PC-9 (cell line): Measurements from ENCODE around the gene RUNX2. TPM values are rescaled to one million over a fixed set of nuclear protein-coding genes. Genes with fewer than 3 reads are reported as not detected.

ENCODE experiments used
- BruUV-seq: library from RNA; stranded (reverse); fragments of 400-500 nt; replicated peaks from 2 replicates; lab custom pipeline; 2021; lab: Mats Ljungman, UMichigan
- CTCF ChIA-PET: fragments of 300-600 bp; sonication (Branson Sonifier 250); formaldehyde crosslinking; loops from one replicate; lab custom pipeline; 2022; ENCODE audit warnings: antibody characterized with exemption; lab: Charles Lee
- POLR2A ChIA-PET: fragments of 300-600 bp; sonication (Branson Sonifier 250); formaldehyde crosslinking; loops from one replicate; lab custom pipeline; 2022; ENCODE audit warnings: antibody characterized with exemption; ENCODE audit not compliant: unreplicated experiment; lab: Charles Lee
- DNase-seq, 2 experiments: peaks; one replicate each; pipeline versions ENCODE4 v3.0.0 to v3.0.0-alpha.2; 2015 to 2022; ENCODE audit warnings: mixed read lengths in 1 of 2
- H2AFZ ChIP-seq: fragments of 200-600 bp; sonication (generic); 2 replicates; pipeline ENCODE4 v1.8.1; 2017; ENCODE audit warnings: antibody characterized with exemption
- H3F3A ChIP-seq: fragments of 200-600 bp; sonication (generic); 2 replicates; pipeline ENCODE4 v1.8.1; 2017; ENCODE audit warnings: antibody characterized with exemption, mild to moderate bottlenecking, low read depth; ENCODE audit not compliant: insufficient read depth
- H3K27ac ChIP-seq: fragments of 200-600 bp; sonication (generic); 2 replicates; pipeline ENCODE4 v1.6.1; 2016; ENCODE audit warnings: mixed run types
- H3K27me3 ChIP-seq: fragments of 200-600 bp; sonication (generic); 2 replicates; pipeline ENCODE4 v1.6.1; 2016; ENCODE audit warnings: low read depth, mixed run types; ENCODE audit not compliant: insufficient read depth
- H3K36me3 ChIP-seq: fragments of 200-600 bp; sonication (generic); 2 replicates; pipeline ENCODE4 v1.6.1; 2016; ENCODE audit warnings: low read depth, mixed run types
- H3K4me1 ChIP-seq: fragments of 200-600 bp; sonication (generic); replicated peaks from 2 replicates; pipeline ENCODE4 v1.6.1; 2016; ENCODE audit warnings: mixed run types; ENCODE audit not compliant: insufficient read depth
- H3K4me2 ChIP-seq: fragments of 200-600 bp; sonication (generic); 2 replicates; pipeline ENCODE4 v1.6.1; 2017; ENCODE audit warnings: mixed run types
- H3K4me3 ChIP-seq: fragments of 200-600 bp; sonication (generic); 2 replicates; pipeline ENCODE4 v1.6.1; 2016; ENCODE audit warnings: mixed run types
- H3K79me2 ChIP-seq: fragments of 200-600 bp; sonication (generic); 2 replicates; pipeline ENCODE4 v1.6.1; 2017; ENCODE audit warnings: low read depth, mixed run types
- H3K9me2 ChIP-seq: fragments of 200-600 bp; sonication (generic); 2 replicates; pipeline ENCODE4 v1.8.1; 2017; ENCODE audit warnings: mild to moderate bottlenecking; ENCODE audit not compliant: insufficient read depth
- H3K9me3 ChIP-seq: fragments of 200-600 bp; sonication (generic); 2 replicates; pipeline ENCODE4 v1.8.1; 2016; ENCODE audit warnings: low read depth; ENCODE audit not compliant: insufficient read depth
- H4K20me1 ChIP-seq: fragments of 200-600 bp; sonication (generic); 2 replicates; pipeline ENCODE4 v1.8.1; 2017; ENCODE audit not compliant: insufficient read depth
- EZH2 ChIP-seq: fragments of 200-600 bp; sonication (generic); IDR thresholded peaks from 2 replicates; pipeline ENCODE4 v1.8.0; 2017; ENCODE audit warnings: antibody characterized with exemption, low read depth
- intact Hi-C: fragments of 100-400 bp; cut with micrococcal nuclease; formaldehyde crosslinking; loops from one replicate; pipeline ENCODE4 v1.10.0; 2022; ENCODE audit not compliant: unreplicated experiment
- total RNA-seq: library from RNA; stranded (reverse); gene quantifications from 2 replicates; pipeline ENCODE4 v1.2.3, GENCODE V29; 2021
- TF ChIP-seq, protein P1 (sequence below): fragments of 200-600 bp; sonication (generic); conservative IDR thresholded peaks from 2 replicates; pipeline ENCODE4 v1.6.1; 2017; ENCODE audit warnings: mixed run types, antibody characterized with exemption, mild to moderate bottlenecking, moderate library complexity

The RUNX2 gene
- total RNA-seq, 1 experiment from 2014 or later, result 12.5 TPM

DNA sequence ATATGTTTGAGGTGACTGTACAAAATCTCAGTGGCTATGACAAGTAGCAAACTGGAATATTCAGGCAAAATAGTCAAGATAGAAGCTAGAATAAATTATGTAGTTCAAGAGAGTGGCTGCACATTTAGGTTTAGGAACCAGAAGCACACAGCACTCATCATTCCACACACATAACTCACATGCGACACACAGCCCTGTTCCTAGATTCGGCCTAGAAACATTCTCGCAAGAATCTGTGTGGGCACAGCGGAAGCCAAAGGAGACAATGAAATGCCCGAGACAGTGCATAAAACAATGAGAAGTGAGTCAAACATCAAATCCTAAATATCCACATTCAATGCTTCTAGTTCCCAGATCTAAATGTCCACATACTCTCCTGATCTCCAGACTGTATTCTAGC is 59.1 kb downstream of the RUNX2 start:
- H3F3A ChIP-seq, result no peaks in the 10 kb centered on the region; the same call in 1 of the 2 replicates
- H3K27ac ChIP-seq, result no peak overlapping the region
- no peaks in the 10 kb centered on the region for H3K9me3 ChIP-seq
- BruUV-seq, result no TSS peak
- no peak overlapping the region for H3K4me3 ChIP-seq
- H2AFZ ChIP-seq, result no peak overlapping the region
- H4K20me1 ChIP-seq, result no peaks in the 10 kb centered on the region
- no peaks in the 10 kb centered on the region for H3K36me3 ChIP-seq
- intact Hi-C loops, result no loop called here
- CTCF ChIA-PET, result no interaction called here
- no peak for TF ChIP-seq EZH2
- TF ChIP-seq, protein P1, sequence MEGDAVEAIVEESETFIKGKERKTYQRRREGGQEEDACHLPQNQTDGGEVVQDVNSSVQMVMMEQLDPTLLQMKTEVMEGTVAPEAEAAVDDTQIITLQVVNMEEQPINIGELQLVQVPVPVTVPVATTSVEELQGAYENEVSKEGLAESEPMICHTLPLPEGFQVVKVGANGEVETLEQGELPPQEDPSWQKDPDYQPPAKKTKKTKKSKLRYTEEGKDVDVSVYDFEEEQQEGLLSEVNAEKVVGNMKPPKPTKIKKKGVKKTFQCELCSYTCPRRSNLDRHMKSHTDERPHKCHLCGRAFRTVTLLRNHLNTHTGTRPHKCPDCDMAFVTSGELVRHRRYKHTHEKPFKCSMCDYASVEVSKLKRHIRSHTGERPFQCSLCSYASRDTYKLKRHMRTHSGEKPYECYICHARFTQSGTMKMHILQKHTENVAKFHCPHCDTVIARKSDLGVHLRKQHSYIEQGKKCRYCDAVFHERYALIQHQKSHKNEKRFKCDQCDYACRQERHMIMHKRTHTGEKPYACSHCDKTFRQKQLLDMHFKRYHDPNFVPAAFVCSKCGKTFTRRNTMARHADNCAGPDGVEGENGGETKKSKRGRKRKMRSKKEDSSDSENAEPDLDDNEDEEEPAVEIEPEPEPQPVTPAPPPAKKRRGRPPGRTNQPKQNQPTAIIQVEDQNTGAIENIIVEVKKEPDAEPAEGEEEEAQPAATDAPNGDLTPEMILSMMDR, result no peak
- no peaks in the 10 kb centered on the region for H3K27me3 ChIP-seq
- POLR2A ChIA-PET, result interaction anchor here (0.9 kb wide), 1 partner anchor 10 kb away, joined by 7 read pairs; the partner anchor contains the start of gene SUPT3H
- no peak overlapping the region for H3K4me2 ChIP-seq
- no peaks in the 10 kb centered on the region for H3K79me2 ChIP-seq
- no peaks in the 10 kb centered on the region for H3K9me2 ChIP-seq
- H3K4me1 ChIP-seq, result peaks cover 11% of the 10 kb centered on the region
- no peak for DNase-seq

DNA sequence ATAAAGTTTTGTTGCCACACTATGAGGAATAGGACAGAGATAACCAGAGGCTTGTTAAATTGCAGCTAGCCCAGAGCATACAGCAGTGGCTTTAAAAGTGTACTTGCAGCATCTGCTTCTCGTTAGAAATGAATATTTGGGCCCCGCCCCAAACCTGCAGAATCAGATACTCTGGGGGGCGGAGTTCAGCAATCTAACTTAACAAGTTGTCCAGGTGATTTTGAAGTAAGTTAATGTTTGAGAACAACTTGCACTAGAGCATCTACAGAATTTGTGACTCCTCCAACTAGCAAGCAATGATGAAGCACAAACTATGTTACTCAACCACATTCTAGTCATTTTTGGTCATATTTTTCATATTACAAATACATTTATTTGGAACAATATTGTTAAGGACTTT is 60.2 kb downstream of the RUNX2 start:
- H3K27ac ChIP-seq, result no peak overlapping the region
- no TSS peak for BruUV-seq
- no peak overlapping the region for H3K4me3 ChIP-seq
- H3K79me2 ChIP-seq, result no peaks in the 10 kb centered on the region
- no peak overlapping the region for H2AFZ ChIP-seq
- no peaks in the 10 kb centered on the region for H3K36me3 ChIP-seq
- DNase-seq, result peak; percentile 38 to 46
- intact Hi-C loops, result no loop called here
- H3K9me2 ChIP-seq, result no peaks in the 10 kb centered on the region
- no peaks in the 10 kb centered on the region for H4K20me1 ChIP-seq
- ChIA-PET CTCF (no interaction called here), POLR2A (no interaction called here)
- H3K4me1 ChIP-seq, result peaks cover 10% of the 10 kb centered on the region
- TF ChIP-seq, protein P1, result no peak
- TF ChIP-seq EZH2, result no peak
- H3K4me2 ChIP-seq, result no peak overlapping the region
- H3K27me3 ChIP-seq, result no peaks in the 10 kb centered on the region
- no peaks in the 10 kb centered on the region for H3K9me3 ChIP-seq
- no peaks in the 10 kb centered on the region; the same call in 1 of the 2 replicates for H3F3A ChIP-seq

DNA sequence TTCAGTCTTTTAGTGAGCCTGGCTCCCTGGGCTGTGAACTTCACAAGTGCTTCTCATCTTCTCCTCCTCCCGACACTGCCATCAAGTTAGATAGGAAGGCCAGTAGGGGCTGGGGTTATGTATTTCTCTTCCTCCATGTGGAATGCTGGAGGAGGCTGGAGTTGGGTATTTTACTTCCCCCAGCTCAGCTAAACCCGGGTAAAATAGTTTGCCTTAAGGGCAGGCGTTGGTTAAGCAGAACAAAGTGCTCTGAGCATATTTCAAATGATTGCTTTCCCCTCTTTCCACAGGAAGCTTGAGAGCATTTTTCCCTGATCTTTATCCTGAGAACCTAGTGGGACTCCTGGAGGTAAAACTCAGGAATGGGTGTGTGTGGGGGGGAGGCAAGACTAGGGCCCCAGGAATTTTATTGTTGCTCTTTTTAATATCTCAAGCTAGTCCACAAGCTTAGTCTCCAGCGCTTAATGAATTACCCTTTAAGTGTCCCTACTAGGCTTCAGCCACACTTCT is 66.5 kb downstream of the RUNX2 start:
- H3K9me2 ChIP-seq, result no peaks in the 10 kb centered on the region
- H3K4me3 ChIP-seq, result no peak overlapping the region
- intact Hi-C loops, result no loop called here
- H3K4me2 ChIP-seq, result no peak overlapping the region
- H3K79me2 ChIP-seq, result no peaks in the 10 kb centered on the region
- no peak overlapping the region for H2AFZ ChIP-seq
- H3K9me3 ChIP-seq, result no peaks in the 10 kb centered on the region
- ChIA-PET POLR2A (no interaction called here), CTCF (no interaction called here)
- no peak for TF ChIP-seq EZH2
- TF ChIP-seq, protein P1, result no peak
- DNase-seq, result no peak
- H3K27me3 ChIP-seq, result no peaks in the 10 kb centered on the region
- no peaks in the 10 kb centered on the region for H4K20me1 ChIP-seq
- H3K4me1 ChIP-seq, result peaks cover 9% of the 10 kb centered on the region; the same call in 1 of the 2 replicates
- BruUV-seq, result no TSS peak
- no peak overlapping the region for H3K27ac ChIP-seq
- H3K36me3 ChIP-seq, result no peaks in the 10 kb centered on the region
- H3F3A ChIP-seq, result peaks cover 4% of the 10 kb centered on the region; the same call in 1 of the 2 replicates
